ENCODE measurements around the gene RPL7L1.

GRCh38 chr6:42938428-42938796, 59.0 kb downstream of the RPL7L1 start:
- TF ChIP-seq SUZ12 (IDR thresholded peaks at IDR 0.05; ENCODE audit: extremely low read depth, insufficient read depth, insufficient read length) = no peak
- no peak for TF ChIP-seq YY1 (IDR thresholded peaks at IDR 0.05; ENCODE audit: insufficient read depth, insufficient read length)
